ENCODE data around the gene MTURN. TPM values are rescaled to one million over a fixed set of nuclear protein-coding genes. Genes with fewer than 3 reads are reported as not detected.

MTURN gene
- total RNA-seq, 1 donor from 2014 or later: 40.9 TPM

GRCh38 chr7:30207376-30207775 is 72.6 kb downstream of the MTURN start:
- H3K9me3 ChIP-seq: no peaks in the 10 kb centered on the region
- no peaks in the 10 kb centered on the region for H3K27me3 ChIP-seq
- H3K27ac ChIP-seq: no peak overlapping the region
- intact Hi-C loops (cut with DNase I): no loop called here
- TF ChIP-seq, protein P1, sequence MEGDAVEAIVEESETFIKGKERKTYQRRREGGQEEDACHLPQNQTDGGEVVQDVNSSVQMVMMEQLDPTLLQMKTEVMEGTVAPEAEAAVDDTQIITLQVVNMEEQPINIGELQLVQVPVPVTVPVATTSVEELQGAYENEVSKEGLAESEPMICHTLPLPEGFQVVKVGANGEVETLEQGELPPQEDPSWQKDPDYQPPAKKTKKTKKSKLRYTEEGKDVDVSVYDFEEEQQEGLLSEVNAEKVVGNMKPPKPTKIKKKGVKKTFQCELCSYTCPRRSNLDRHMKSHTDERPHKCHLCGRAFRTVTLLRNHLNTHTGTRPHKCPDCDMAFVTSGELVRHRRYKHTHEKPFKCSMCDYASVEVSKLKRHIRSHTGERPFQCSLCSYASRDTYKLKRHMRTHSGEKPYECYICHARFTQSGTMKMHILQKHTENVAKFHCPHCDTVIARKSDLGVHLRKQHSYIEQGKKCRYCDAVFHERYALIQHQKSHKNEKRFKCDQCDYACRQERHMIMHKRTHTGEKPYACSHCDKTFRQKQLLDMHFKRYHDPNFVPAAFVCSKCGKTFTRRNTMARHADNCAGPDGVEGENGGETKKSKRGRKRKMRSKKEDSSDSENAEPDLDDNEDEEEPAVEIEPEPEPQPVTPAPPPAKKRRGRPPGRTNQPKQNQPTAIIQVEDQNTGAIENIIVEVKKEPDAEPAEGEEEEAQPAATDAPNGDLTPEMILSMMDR (IDR thresholded peaks at IDR 0.05): no peak
- H3K36me3 ChIP-seq: no peaks in the 10 kb centered on the region
- DNase-seq (ENCODE audit: low spot score in 2 of 2): no peak
- H3K4me1 ChIP-seq: no peaks in the 10 kb centered on the region
- H3K4me3 ChIP-seq: no peak overlapping the region

- intact Hi-C loops (cut with DNase I): no loop called here
- no peak overlapping the region for H3K4me3 ChIP-seq
- no peak for DNase-seq (ENCODE audit: low spot score in 2 of 2)
- H3K4me1 ChIP-seq: no peaks in the 10 kb centered on the region
- no peak overlapping the region for H3K27ac ChIP-seq
- no peaks in the 10 kb centered on the region for H3K36me3 ChIP-seq
- no peaks in the 10 kb centered on the region for H3K9me3 ChIP-seq
- TF ChIP-seq, protein P1 (IDR thresholded peaks at IDR 0.05): no peak
- H3K27me3 ChIP-seq: no peaks in the 10 kb centered on the region
Observed at GRCh38 chr7:30209951-30210350, 75.2 kb downstream of the MTURN start.

Other genes with a start within 250 kb of the MTURN start
- 31.0 TPM for gene SCRN1, start 145.2 kb upstream of the MTURN start, total RNA-seq
- gene FKBP14, start 108.3 kb upstream of the MTURN start, total RNA-seq: 7.3 TPM
- 4.8 TPM for gene PLEKHA8, start 106.6 kb upstream of the MTURN start, total RNA-seq
- gene ZNRF2, start 149.6 kb downstream of the MTURN start, total RNA-seq: 31.7 TPM

Data from ascending aorta (tissue), 2 donors.